Left ventricle myocardium superior (tissue), 1 donor: Measurements from ENCODE around the gene DIP2B. TPM values are rescaled to one million over a fixed set of nuclear protein-coding genes. Genes with fewer than 3 reads are reported as not detected.
"Not testable (repeated sequence)": the region's sequence is repeated elsewhere in the genome, so short reads cannot be mapped to it uniquely, and the experiment has no call there.

ENCODE experiments used
- ATAC-seq: fragments of 200-7000 bp; cut with Tn5 transposase; one replicate; pipeline ENCODE4 v1.9.1; 2020; ENCODE audit warnings: mild to moderate bottlenecking, moderate library complexity
- DNase-seq: peaks from one replicate; pipeline ENCODE4 v3.0.0-alpha.2; 2020
- intact Hi-C: fragments of 100-400 bp; cut with micrococcal nuclease; formaldehyde crosslinking; loops from one replicate; pipeline ENCODE4 v1.11.0; 2022
- total RNA-seq: library from RNA; stranded (reverse); fragmentation: NEBNext Ultra II Directional; extraction: Animal tissue kit (Norgen Biotek cat#: 25700); gene quantifications from one replicate; pipeline ENCODE4 v1.2.1, GENCODE V29; 2021
- donor health status: DM: no; HTN: yes; CAD: no; lungs with severe emphysema.

DIP2B gene
- total RNA-seq, 1 donor from 2014 or later, result 11.4 TPM

GRCh38 chr12:50543188-50543587, 38.4 kb downstream of the DIP2B start:
- DNase-seq, ATAC-seq, intact Hi-C loops: not testable (repeated sequence)

GRCh38 chr12:50545213-50545612, 40.4 kb downstream of the DIP2B start:
- ATAC-seq (no peak), DNase-seq (no peak)
- intact Hi-C loops, result no loop called here

GRCh38 chr12:50545786-50546185, 41.0 kb downstream of the DIP2B start:
- intact Hi-C loops, result no loop called here
- ATAC-seq, result no peak
- no peak for DNase-seq

GRCh38 chr12:50546441-50547318, 41.9 kb downstream of the DIP2B start:
- DNase-seq, result no peak
- intact Hi-C loops, result no loop called here
- ATAC-seq, result no peak

GRCh38 chr12:50547742-50548141, 43.0 kb downstream of the DIP2B start:
- DNase-seq, result no peak
- intact Hi-C loops, result no loop called here
- no peak for ATAC-seq

GRCh38 chr12:50549885-50550284, 45.1 kb downstream of the DIP2B start:
- no peak for ATAC-seq
- intact Hi-C loops, result no loop called here

GRCh38 chr12:50550530-50551223, 45.9 kb downstream of the DIP2B start:
- DNase-seq (no peak), ATAC-seq (peak; percentile 70)
- intact Hi-C loops, result no loop called here

More at GRCh38 chr12:50549885-50550284, 45.1 kb downstream of the DIP2B start:
- DNase-seq, result no peak

GRCh38 chr12:50551866-50552265, 47.1 kb downstream of the DIP2B start:
- intact Hi-C loops, result no loop called here
- DNase-seq, result no peak
- ATAC-seq, result no peak

- no peak for ATAC-seq
- intact Hi-C loops, result no loop called here
- DNase-seq, result no peak
Measured at GRCh38 chr12:50554651-50555050, 49.9 kb downstream of the DIP2B start.

- no peak for ATAC-seq
- intact Hi-C loops, result no loop called here
Measured at GRCh38 chr12:50555471-50555885, 50.7 kb downstream of the DIP2B start.

GRCh38 chr12:50556273-50556672, 51.5 kb downstream of the DIP2B start:
- intact Hi-C loops, result no loop called here
- no peak for DNase-seq
- no peak for ATAC-seq

More at GRCh38 chr12:50555471-50555885, 50.7 kb downstream of the DIP2B start:
- no peak for DNase-seq

GRCh38 chr12:50556796-50557195, 52.0 kb downstream of the DIP2B start:
- intact Hi-C loops, ATAC-seq, DNase-seq: not testable (repeated sequence)

GRCh38 chr12:50557421-50557820, 52.6 kb downstream of the DIP2B start:
- DNase-seq (no peak), ATAC-seq (no peak)
- intact Hi-C loops, result no loop called here

- DNase-seq, result no peak
- ATAC-seq, result no peak
- intact Hi-C loops, result no loop called here
Measured at GRCh38 chr12:50558970-50559369, 54.2 kb downstream of the DIP2B start.

- intact Hi-C loops, result no loop called here
- ATAC-seq (no peak), DNase-seq (no peak)
Measured at GRCh38 chr12:50562520-50563433, 58.0 kb downstream of the DIP2B start.

- DNase-seq, result no peak
- intact Hi-C loops, result no loop called here
- no peak for ATAC-seq
Measured at GRCh38 chr12:50563434-50563787, 58.6 kb downstream of the DIP2B start.

GRCh38 chr12:50564237-50564947, 59.6 kb downstream of the DIP2B start:
- intact Hi-C loops, result no loop called here
- ATAC-seq (no peak), DNase-seq (no peak)

GRCh38 chr12:50564948-50565297, 60.1 kb downstream of the DIP2B start:
- DNase-seq (no peak), ATAC-seq (no peak)
- intact Hi-C loops, result no loop called here

GRCh38 chr12:50566066-50566465, 61.3 kb downstream of the DIP2B start:
- intact Hi-C loops, result no loop called here
- ATAC-seq (no peak), DNase-seq (no peak)
